Measurements from ENCODE around the gene COBLL1.
A peak's percentile ranks its signal among the peaks of the same experiment; 100 is the strongest.

COBLL1 gene

GRCh38 chr2:164777847-164778461 lies 63.7 kb downstream of the COBLL1 start:
- H3K27me3 ChIP-seq (ENCODE audit: insufficient read depth, low read length, poor library complexity), result no peaks in the 10 kb centered on the region
- peak; percentile 72 for DNase-seq

GRCh38 chr2:164773635-164774034 lies 68.0 kb downstream of the COBLL1 start:
- H3K4me3 ChIP-seq (ENCODE audit: low read length), result no peak overlapping the region
- H3K27ac ChIP-seq (ENCODE audit: low read depth, low read length), result no peak overlapping the region
- H3K79me1 ChIP-seq (ENCODE audit: low read length), result no peaks in the 10 kb centered on the region
- H3K4ac ChIP-seq (ENCODE audit: low read depth, low read length), result no peak overlapping the region
- no peak overlapping the region for H2BK5ac ChIP-seq (ENCODE audit: low read length)
- no peak overlapping the region for H3K23ac ChIP-seq (ENCODE audit: low read length)
- H4K5ac ChIP-seq (ENCODE audit: low read length), result no peak overlapping the region
- DNase-seq, result no peak
- H3K27me3 ChIP-seq (ENCODE audit: insufficient read depth, low read length, poor library complexity), result no peaks in the 10 kb centered on the region
- H3K79me2 ChIP-seq (ENCODE audit: control insufficient read depth, insufficient read depth, low read length), result no peaks in the 10 kb centered on the region
- WGBS (ENCODE audit: extremely low coverage, insufficient coverage, low lambda C conversion rate), result no CpG with 5 or more reads among the region's 3 CpGs
- H3K4me2 ChIP-seq (ENCODE audit: low read length), result no peak overlapping the region
- H2BK15ac ChIP-seq (replicated peaks; ENCODE audit: low read depth), result no peak overlapping the region
- H2BK120ac ChIP-seq (ENCODE audit: low read depth, low read length), result no peak overlapping the region
- H3K56ac ChIP-seq (ENCODE audit: low read length), result no peak overlapping the region
- H3K36me3 ChIP-seq (ENCODE audit: control insufficient read depth, insufficient read depth, low read length), result no peaks in the 10 kb centered on the region
- no peaks in the 10 kb centered on the region for H3K4me1 ChIP-seq (ENCODE audit: control insufficient read depth, low read depth, low read length)
- H4K8ac ChIP-seq (ENCODE audit: low read depth, low read length), result no peak overlapping the region
- no peak overlapping the region for H3K18ac ChIP-seq (ENCODE audit: low read length)
- no peak overlapping the region for H2AK5ac ChIP-seq (ENCODE audit: low read length)
- H3K9ac ChIP-seq (ENCODE audit: low read length), result no peak overlapping the region

More at GRCh38 chr2:164777847-164778461, 63.7 kb downstream of the COBLL1 start:
- H3K56ac ChIP-seq (ENCODE audit: low read length), result no peak overlapping the region
- H2AK5ac ChIP-seq (ENCODE audit: low read length), result no peak overlapping the region
- WGBS (ENCODE audit: extremely low coverage, insufficient coverage, low lambda C conversion rate), result no CpG with 5 or more reads among the region's 1 CpG
- H3K23ac ChIP-seq (ENCODE audit: low read length), result no peak overlapping the region
- peak overlapping the region; percentile 67 for H2BK120ac ChIP-seq (ENCODE audit: low read depth, low read length)
- no peaks in the 10 kb centered on the region for H3K79me1 ChIP-seq (ENCODE audit: low read length)
- no peak overlapping the region for H3K9ac ChIP-seq (ENCODE audit: low read length)
- no peaks in the 10 kb centered on the region for H3K79me2 ChIP-seq (ENCODE audit: control insufficient read depth, insufficient read depth, low read length)
- H4K8ac ChIP-seq (ENCODE audit: low read depth, low read length), result no peak overlapping the region
- no peak overlapping the region for H2BK5ac ChIP-seq (ENCODE audit: low read length)
- H3K4ac ChIP-seq (ENCODE audit: low read depth, low read length), result peak overlapping the region; percentile 43
- H3K4me1 ChIP-seq (ENCODE audit: control insufficient read depth, low read depth, low read length), result no peaks in the 10 kb centered on the region
- no peaks in the 10 kb centered on the region for H3K36me3 ChIP-seq (ENCODE audit: control insufficient read depth, insufficient read depth, low read length)
- H4K5ac ChIP-seq (ENCODE audit: low read length), result no peak overlapping the region
- H3K27ac ChIP-seq (ENCODE audit: low read depth, low read length), result no peak overlapping the region
- no peak overlapping the region for H3K4me3 ChIP-seq (ENCODE audit: low read length)
- H3K4me2 ChIP-seq (ENCODE audit: low read length), result no peak overlapping the region
- H3K18ac ChIP-seq (ENCODE audit: low read length), result no peak overlapping the region
- H2BK15ac ChIP-seq (replicated peaks; ENCODE audit: low read depth), result peak overlapping the region; percentile 88

- Histone ChIP-seq H4K8ac (ENCODE audit: low read depth, low read length) (no peak overlapping the region), H2BK5ac (ENCODE audit: low read length) (no peak overlapping the region), H3K9ac (ENCODE audit: low read length) (no peak overlapping the region), H3K56ac (ENCODE audit: low read length) (no peak overlapping the region), H3K36me3 (ENCODE audit: control insufficient read depth, insufficient read depth, low read length) (no peaks in the 10 kb centered on the region), H2BK15ac (replicated peaks; ENCODE audit: low read depth) (no peak overlapping the region), H3K4me3 (ENCODE audit: low read length) (no peak overlapping the region), H3K4me1 (ENCODE audit: control insufficient read depth, low read depth, low read length) (no peaks in the 10 kb centered on the region), H3K27ac (ENCODE audit: low read depth, low read length) (no peak overlapping the region), H2BK120ac (ENCODE audit: low read depth, low read length) (no peak overlapping the region), H3K23ac (ENCODE audit: low read length) (no peak overlapping the region), H3K4me2 (ENCODE audit: low read length) (no peak overlapping the region), H3K27me3 (ENCODE audit: insufficient read depth, low read length, poor library complexity) (no peaks in the 10 kb centered on the region), H4K5ac (ENCODE audit: low read length) (no peak overlapping the region), H3K18ac (ENCODE audit: low read length) (no peak overlapping the region), H3K4ac (ENCODE audit: low read depth, low read length) (no peak overlapping the region), H3K79me1 (ENCODE audit: low read length) (no peaks in the 10 kb centered on the region), H3K79me2 (ENCODE audit: control insufficient read depth, insufficient read depth, low read length) (no peaks in the 10 kb centered on the region), H2AK5ac (ENCODE audit: low read length) (no peak overlapping the region)
- no peak for DNase-seq
- WGBS (ENCODE audit: extremely low coverage, insufficient coverage, low lambda C conversion rate), result no CpG with 5 or more reads among the region's 3 CpGs
Observed at GRCh38 chr2:164773091-164773490, 68.5 kb downstream of the COBLL1 start.

- H4K5ac ChIP-seq (ENCODE audit: low read length), result no peak overlapping the region
- H2BK5ac ChIP-seq (ENCODE audit: low read length), result no peak overlapping the region
- H2BK15ac ChIP-seq (replicated peaks; ENCODE audit: low read depth), result no peak overlapping the region
- no peak overlapping the region for H3K4me3 ChIP-seq (ENCODE audit: low read length)
- H3K18ac ChIP-seq (ENCODE audit: low read length), result no peak overlapping the region
- no peak overlapping the region for H3K56ac ChIP-seq (ENCODE audit: low read length)
- no peak overlapping the region for H2AK5ac ChIP-seq (ENCODE audit: low read length)
- no peak overlapping the region for H3K23ac ChIP-seq (ENCODE audit: low read length)
- DNase-seq, result peak; percentile 32
- H3K27ac ChIP-seq (ENCODE audit: low read depth, low read length), result no peak overlapping the region
- H3K4me2 ChIP-seq (ENCODE audit: low read length), result no peak overlapping the region
- H4K8ac ChIP-seq (ENCODE audit: low read depth, low read length), result no peak overlapping the region
- H3K9ac ChIP-seq (ENCODE audit: low read length), result no peak overlapping the region
- no CpG with 5 or more reads among the region's 2 CpGs for WGBS (ENCODE audit: extremely low coverage, insufficient coverage, low lambda C conversion rate)
- H3K79me1 ChIP-seq (ENCODE audit: low read length), result no peaks in the 10 kb centered on the region
- H3K4ac ChIP-seq (ENCODE audit: low read depth, low read length), result no peak overlapping the region
- no peak overlapping the region for H2BK120ac ChIP-seq (ENCODE audit: low read depth, low read length)
- no peaks in the 10 kb centered on the region for H3K27me3 ChIP-seq (ENCODE audit: insufficient read depth, low read length, poor library complexity)
- no peaks in the 10 kb centered on the region for H3K4me1 ChIP-seq (ENCODE audit: control insufficient read depth, low read depth, low read length)
- no peaks in the 10 kb centered on the region for H3K79me2 ChIP-seq (ENCODE audit: control insufficient read depth, insufficient read depth, low read length)
- no peaks in the 10 kb centered on the region for H3K36me3 ChIP-seq (ENCODE audit: control insufficient read depth, insufficient read depth, low read length)
Observed at GRCh38 chr2:164771897-164772296, 69.7 kb downstream of the COBLL1 start.

GRCh38 chr2:164770421-164770916 lies 71.2 kb downstream of the COBLL1 start:
- Histone ChIP-seq H2AK5ac (ENCODE audit: low read length) (no peak overlapping the region), H3K27ac (ENCODE audit: low read depth, low read length) (no peak overlapping the region), H2BK5ac (ENCODE audit: low read length) (no peak overlapping the region), H3K4ac (ENCODE audit: low read depth, low read length) (no peak overlapping the region), H2BK120ac (ENCODE audit: low read depth, low read length) (no peak overlapping the region), H4K8ac (ENCODE audit: low read depth, low read length) (no peak overlapping the region), H3K27me3 (ENCODE audit: insufficient read depth, low read length, poor library complexity) (no peaks in the 10 kb centered on the region), H3K4me1 (ENCODE audit: control insufficient read depth, low read depth, low read length) (no peaks in the 10 kb centered on the region), H3K79me2 (ENCODE audit: control insufficient read depth, insufficient read depth, low read length) (no peaks in the 10 kb centered on the region), H3K4me2 (ENCODE audit: low read length) (no peak overlapping the region), H3K4me3 (ENCODE audit: low read length) (no peak overlapping the region), H3K79me1 (ENCODE audit: low read length) (no peaks in the 10 kb centered on the region), H3K9ac (ENCODE audit: low read length) (no peak overlapping the region), H3K23ac (ENCODE audit: low read length) (no peak overlapping the region), H3K18ac (ENCODE audit: low read length) (no peak overlapping the region), H2BK15ac (replicated peaks; ENCODE audit: low read depth) (no peak overlapping the region), H3K56ac (ENCODE audit: low read length) (no peak overlapping the region), H3K36me3 (ENCODE audit: control insufficient read depth, insufficient read depth, low read length) (no peaks in the 10 kb centered on the region), H4K5ac (ENCODE audit: low read length) (no peak overlapping the region)
- no CpG with 5 or more reads among the region's 4 CpGs for WGBS (ENCODE audit: extremely low coverage, insufficient coverage, low lambda C conversion rate)
- DNase-seq, result no peak

GRCh38 chr2:164766954-164767320 lies 74.7 kb downstream of the COBLL1 start:
- WGBS (ENCODE audit: extremely low coverage, insufficient coverage, low lambda C conversion rate), result no CpG with 5 or more reads among the region's 3 CpGs
- Histone ChIP-seq H3K4me1 (ENCODE audit: control insufficient read depth, low read depth, low read length) (no peaks in the 10 kb centered on the region), H3K9ac (ENCODE audit: low read length) (no peak overlapping the region)

More at GRCh38 chr2:164766954-164767320, 74.7 kb downstream of the COBLL1 start:
- Histone ChIP-seq H3K18ac (ENCODE audit: low read length) (no peak overlapping the region), H3K23ac (ENCODE audit: low read length) (no peak overlapping the region), H4K5ac (ENCODE audit: low read length) (no peak overlapping the region), H3K56ac (ENCODE audit: low read length) (no peak overlapping the region), H3K27me3 (ENCODE audit: insufficient read depth, low read length, poor library complexity) (no peaks in the 10 kb centered on the region), H3K4me3 (ENCODE audit: low read length) (no peak overlapping the region), H2BK5ac (ENCODE audit: low read length) (no peak overlapping the region), H3K4me2 (ENCODE audit: low read length) (no peak overlapping the region), H3K79me1 (ENCODE audit: low read length) (no peaks in the 10 kb centered on the region), H3K4ac (ENCODE audit: low read depth, low read length) (no peak overlapping the region), H2BK15ac (replicated peaks; ENCODE audit: low read depth) (no peak overlapping the region), H2BK120ac (ENCODE audit: low read depth, low read length) (no peak overlapping the region), H3K79me2 (ENCODE audit: control insufficient read depth, insufficient read depth, low read length) (no peaks in the 10 kb centered on the region), H3K27ac (ENCODE audit: low read depth, low read length) (no peak overlapping the region), H4K8ac (ENCODE audit: low read depth, low read length) (no peak overlapping the region), H2AK5ac (ENCODE audit: low read length) (no peak overlapping the region), H3K36me3 (ENCODE audit: control insufficient read depth, insufficient read depth, low read length) (no peaks in the 10 kb centered on the region)
- no peak for DNase-seq
